Measurements from ENCODE around the gene IL10RB.
"Not testable (repeated sequence)": the region's sequence is repeated elsewhere in the genome, so short reads cannot be mapped to it uniquely, and the experiment has no call there.

The IL10RB gene

GRCh38 chr21:33317145-33317544 lies 51.0 kb downstream of the IL10RB start:
- no peak for DNase-seq
- Mint-ChIP-seq H3K27me3 (no peaks in the 10 kb centered on the region), H3K4me1 (no peaks in the 10 kb centered on the region), H3K27ac (no peak overlapping the region), H3K4me3 (no peak overlapping the region), H3K9me3 (peaks cover 0 to 6% of the 10 kb centered on the region in 2 donors)
- ATAC-seq, result no peak

DNA sequence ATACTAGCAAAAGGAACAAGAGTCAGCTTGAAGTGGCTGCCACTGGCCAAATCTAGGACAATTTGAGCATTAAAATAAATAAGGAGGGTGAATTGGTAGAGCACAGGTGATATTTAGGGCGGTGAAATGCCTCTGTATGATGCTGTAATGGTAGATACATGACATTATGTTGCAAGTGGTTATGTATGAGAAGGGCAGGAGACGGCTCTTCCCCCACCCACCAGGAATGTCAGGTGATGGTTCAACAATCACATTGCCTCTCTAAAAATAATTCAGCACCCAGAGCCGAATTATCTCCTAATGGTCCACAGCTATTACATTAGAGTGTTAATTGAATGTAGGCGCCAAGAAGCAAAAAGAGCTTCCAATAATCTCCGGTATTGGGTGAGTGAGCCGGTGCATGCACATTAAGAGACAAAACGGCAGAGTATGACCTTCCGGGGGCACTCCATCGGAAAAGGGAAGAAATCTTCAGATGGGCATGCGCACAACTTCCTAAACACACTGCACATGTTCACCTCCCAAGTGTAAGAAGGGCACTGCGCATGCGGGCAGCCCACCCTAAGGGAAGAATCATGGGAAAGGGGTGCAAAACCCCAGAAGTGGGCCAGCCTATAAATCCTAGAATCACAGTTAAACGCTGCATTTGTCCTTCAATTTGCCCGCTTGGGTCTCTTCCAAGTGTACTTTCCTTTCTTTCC lies 51.8 kb downstream of the IL10RB start:
- Mint-ChIP-seq H3K27me3 (no peaks in the 10 kb centered on the region), H3K27ac (no peak overlapping the region), H3K4me3 (no peak overlapping the region), H3K9me3 (peaks cover 0 to 6% of the 10 kb centered on the region in 2 donors), H3K4me1 (no peaks in the 10 kb centered on the region)
- ATAC-seq (no peak), DNase-seq (no peak)

- not testable (repeated sequence) for ATAC-seq, H3K4me3 Mint-ChIP-seq, H3K27ac Mint-ChIP-seq, DNase-seq, H3K9me3 Mint-ChIP-seq, H3K4me1 Mint-ChIP-seq, H3K27me3 Mint-ChIP-seq
Observed at GRCh38 chr21:33321005-33321404, 54.8 kb downstream of the IL10RB start.

DNA sequence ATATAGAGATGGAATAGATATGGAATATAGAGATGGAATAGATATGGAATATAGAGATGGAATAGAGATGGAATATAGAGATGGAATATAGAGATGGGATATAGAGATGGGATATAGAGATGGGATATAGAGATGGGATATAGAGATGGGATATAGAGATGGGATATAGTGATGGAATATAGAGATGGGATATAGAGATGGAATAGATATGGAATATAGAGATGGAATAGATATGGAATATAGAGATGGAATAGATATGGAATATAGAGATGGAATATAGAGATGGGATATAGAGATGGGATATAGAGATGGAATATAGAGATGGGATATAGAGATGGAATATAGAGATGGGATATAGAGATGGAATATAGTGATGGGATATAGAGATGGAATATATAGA lies 57.4 kb downstream of the IL10RB start:
- H3K27ac Mint-ChIP-seq, DNase-seq, H3K27me3 Mint-ChIP-seq, H3K9me3 Mint-ChIP-seq, H3K4me3 Mint-ChIP-seq, ATAC-seq: not testable (repeated sequence)
- peaks cover 16% of the 10 kb centered on the region for H3K4me1 Mint-ChIP-seq

- peak; percentile 96 for ATAC-seq
- no peak within 1 kb of the TSS for H3K4me3 Mint-ChIP-seq
Observed at GRCh38 chr21:33324291-33325221, 58.4 kb downstream of the IL10RB start, which contains the start of gene IFNAR1. Gene IFNAR1 (plus strand): TSS chr21:33324970. CDS start chr21:33325056, 86 bp downstream.

GRCh38 chr21:33325222-33326067 lies 59.3 kb downstream of the IL10RB start:
- ATAC-seq (peak; percentile 64), DNase-seq (peak in 1 of 2 donors; percentile 71)
- H3K27ac Mint-ChIP-seq, result no peak overlapping the region
- H3K27me3 Mint-ChIP-seq, result no peaks in the 10 kb centered on the region
- H3K9me3 Mint-ChIP-seq, result no peaks in the 10 kb centered on the region
- H3K4me3 Mint-ChIP-seq, result no peak overlapping the region
- peaks cover 25% of the 10 kb centered on the region for H3K4me1 Mint-ChIP-seq

More at GRCh38 chr21:33324291-33325221, 58.4 kb downstream of the IL10RB start, which contains the start of gene IFNAR1:
- Mint-ChIP-seq H3K9me3 (no peaks in the 10 kb centered on the region), H3K27me3 (no peaks in the 10 kb centered on the region), H3K27ac (no peak within 1 kb of the TSS), H3K4me1 (peaks cover 16% of the 10 kb centered on the region)
- DNase-seq, result peak; percentile 97 to 98

- Mint-ChIP-seq H3K4me3 (peak overlapping the region in 1 of 2 donors; percentile 19), H3K27ac (no peak overlapping the region), H3K9me3 (peaks cover 5% of the 10 kb centered on the region in 2 donors), H3K4me1 (peaks cover 44% of the 10 kb centered on the region), H3K27me3 (no peaks in the 10 kb centered on the region)
- DNase-seq (no peak), ATAC-seq (no peak)
Observed at GRCh38 chr21:33327326-33327725, 61.2 kb downstream of the IL10RB start.

DNA sequence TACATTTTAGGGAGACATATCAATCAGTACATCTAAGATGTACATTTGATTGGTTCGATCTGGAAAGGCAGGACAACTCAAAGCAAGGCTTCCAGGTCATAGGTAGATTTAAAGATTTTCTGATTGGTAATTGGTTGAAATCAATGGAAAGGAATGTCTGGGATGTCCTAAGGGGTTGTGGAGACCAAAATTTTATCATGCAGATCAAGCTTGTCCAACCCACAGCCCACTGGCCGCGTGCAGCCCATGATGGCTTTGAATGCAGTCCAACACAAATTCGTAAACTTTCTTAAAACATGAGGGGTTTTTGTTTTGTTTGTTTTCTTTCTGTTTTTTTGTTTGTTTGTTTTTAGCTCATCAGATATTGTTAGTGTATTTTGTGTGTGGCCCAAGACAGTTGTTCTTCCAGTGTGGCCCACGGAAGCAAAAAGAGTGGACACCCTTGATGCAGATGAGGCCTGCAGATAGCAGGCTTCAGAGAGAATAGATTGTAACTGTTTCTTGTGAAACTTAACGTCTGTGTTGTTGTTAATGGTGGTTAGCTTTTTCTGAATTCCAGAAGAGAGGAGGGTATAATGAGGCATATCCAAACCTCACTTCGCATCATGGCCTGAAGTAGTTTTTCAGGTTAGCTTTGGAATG lies 61.7 kb downstream of the IL10RB start:
- H3K27ac Mint-ChIP-seq, result peak overlapping the region in 1 of 2 donors; percentile 3
- DNase-seq, result no peak
- peak overlapping the region; percentile 17 to 19 for H3K4me3 Mint-ChIP-seq
- peaks cover 47% of the 10 kb centered on the region for H3K4me1 Mint-ChIP-seq
- H3K27me3 Mint-ChIP-seq, result no peaks in the 10 kb centered on the region
- peaks cover 10 to 11% of the 10 kb centered on the region in 2 donors for H3K9me3 Mint-ChIP-seq
- ATAC-seq, result no peak

DNA sequence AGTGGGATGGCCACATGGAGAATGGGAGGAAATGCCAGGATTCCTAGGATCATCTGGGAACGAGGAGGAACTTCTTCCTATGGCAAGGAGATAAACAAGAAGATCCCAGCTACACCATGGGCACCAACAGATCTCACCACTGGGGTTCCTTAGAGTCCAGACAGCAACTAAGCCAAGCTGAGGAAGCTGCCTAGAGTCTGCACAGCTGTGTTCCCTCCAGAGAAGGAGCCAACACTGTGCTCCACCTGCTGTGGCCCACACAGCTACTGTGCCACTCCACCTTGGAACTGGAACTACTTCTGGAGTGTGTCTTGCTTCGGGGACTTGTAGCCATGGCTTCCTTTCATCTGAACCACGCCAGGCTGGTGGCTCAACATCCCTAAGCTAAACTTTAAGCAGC lies 64.6 kb downstream of the IL10RB start:
- Mint-ChIP-seq H3K27me3 (no peaks in the 10 kb centered on the region), H3K9me3 (peaks cover 16 to 17% of the 10 kb centered on the region in 2 donors), H3K4me1 (peaks cover 65% of the 10 kb centered on the region), H3K27ac (no peak overlapping the region), H3K4me3 (no peak overlapping the region)
- DNase-seq, result no peak
- ATAC-seq, result no peak

DNA sequence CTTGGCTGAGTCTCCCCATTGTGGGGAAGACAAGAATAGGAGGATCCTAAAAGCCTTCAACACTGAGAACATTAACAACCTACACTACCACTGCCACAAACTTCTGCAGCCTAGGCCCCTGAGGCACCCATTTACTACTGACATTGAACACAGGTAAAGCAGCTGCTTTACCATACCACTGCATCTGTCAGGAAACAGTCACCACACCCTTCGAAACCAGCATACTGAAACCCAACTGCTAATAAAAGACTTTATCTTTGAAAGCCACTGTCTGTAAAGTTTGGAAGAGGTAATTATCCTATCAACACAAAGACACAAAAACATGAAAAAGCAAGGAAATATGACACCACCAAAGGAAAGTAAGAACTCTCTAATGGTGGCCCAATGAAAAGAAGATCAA lies 66.0 kb downstream of the IL10RB start:
- Mint-ChIP-seq H3K27ac (no peak overlapping the region), H3K27me3 (no peaks in the 10 kb centered on the region), H3K4me1 (peaks cover 63% of the 10 kb centered on the region), H3K9me3 (peaks cover 16 to 17% of the 10 kb centered on the region in 2 donors), H3K4me3 (no peak overlapping the region)
- peak; percentile 48 for ATAC-seq
- no peak for DNase-seq

DNA sequence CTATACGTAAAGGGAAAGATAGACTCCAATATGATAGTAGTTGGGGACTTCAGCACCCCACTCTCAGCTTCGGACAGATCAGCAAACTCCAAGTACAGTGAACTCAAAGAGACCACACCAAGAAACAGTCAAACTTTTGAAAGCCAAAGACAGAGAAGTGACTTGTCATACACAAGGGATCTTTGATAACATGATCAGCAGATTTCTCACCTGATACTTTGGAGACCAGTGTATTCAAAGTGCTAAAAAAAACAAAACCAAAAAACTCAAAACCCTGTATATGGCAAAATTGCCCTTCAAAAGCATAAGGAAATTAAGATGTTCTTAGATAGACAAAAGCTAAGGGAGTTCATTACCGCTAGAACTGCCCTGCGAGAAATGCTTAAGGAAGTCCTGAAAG lies 68.0 kb downstream of the IL10RB start:
- no peak for DNase-seq
- Mint-ChIP-seq H3K4me1 (peaks cover 49% of the 10 kb centered on the region), H3K27ac (no peak overlapping the region), H3K9me3 (peaks cover 16 to 17% of the 10 kb centered on the region in 2 donors), H3K27me3 (no peaks in the 10 kb centered on the region), H3K4me3 (no peak overlapping the region)
- ATAC-seq, result no peak

GRCh38 chr21:33334824-33335223 lies 68.7 kb downstream of the IL10RB start:
- H3K27ac Mint-ChIP-seq, result no peak overlapping the region
- DNase-seq (no peak), ATAC-seq (no peak)
- H3K4me3 Mint-ChIP-seq, result no peak overlapping the region
- no peaks in the 10 kb centered on the region for H3K27me3 Mint-ChIP-seq
- peaks cover 48% of the 10 kb centered on the region for H3K4me1 Mint-ChIP-seq
- peaks cover 16 to 17% of the 10 kb centered on the region in 2 donors for H3K9me3 Mint-ChIP-seq

- H3K4me3 Mint-ChIP-seq, result no peak overlapping the region
- H3K9me3 Mint-ChIP-seq, result no peaks in the 10 kb centered on the region
- DNase-seq (no peak), ATAC-seq (no peak)
- no peaks in the 10 kb centered on the region for H3K27me3 Mint-ChIP-seq
- H3K27ac Mint-ChIP-seq, result no peak overlapping the region
- H3K4me1 Mint-ChIP-seq, result peaks cover 13% of the 10 kb centered on the region
Observed at GRCh38 chr21:33339135-33339534, 73.0 kb downstream of the IL10RB start.

DNA sequence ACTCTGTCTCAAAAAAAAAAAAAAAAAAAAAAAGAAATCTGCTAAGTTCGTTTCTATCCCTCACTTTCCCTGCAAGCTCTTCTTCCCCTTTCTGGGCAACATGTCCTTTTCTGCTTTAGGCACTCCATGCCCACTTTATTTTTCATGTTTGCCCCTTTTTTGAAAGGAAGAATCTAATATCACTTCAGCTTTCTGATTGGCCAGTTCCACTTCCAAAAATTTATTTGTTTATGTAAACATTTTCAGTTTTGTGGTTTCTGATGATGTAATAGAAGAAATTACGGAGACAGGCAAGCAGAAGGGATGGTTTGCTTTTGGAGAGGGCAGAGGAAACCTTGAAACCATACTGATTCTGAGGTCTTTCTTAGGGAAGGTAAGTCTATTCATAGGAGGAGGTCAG lies 73.8 kb downstream of the IL10RB start:
- H3K27ac Mint-ChIP-seq, result no peak overlapping the region
- ATAC-seq (no peak), DNase-seq (no peak)
- no peak overlapping the region for H3K4me3 Mint-ChIP-seq
- peaks cover 5% of the 10 kb centered on the region for H3K4me1 Mint-ChIP-seq
- no peaks in the 10 kb centered on the region for H3K9me3 Mint-ChIP-seq
- H3K27me3 Mint-ChIP-seq, result no peaks in the 10 kb centered on the region

DNA sequence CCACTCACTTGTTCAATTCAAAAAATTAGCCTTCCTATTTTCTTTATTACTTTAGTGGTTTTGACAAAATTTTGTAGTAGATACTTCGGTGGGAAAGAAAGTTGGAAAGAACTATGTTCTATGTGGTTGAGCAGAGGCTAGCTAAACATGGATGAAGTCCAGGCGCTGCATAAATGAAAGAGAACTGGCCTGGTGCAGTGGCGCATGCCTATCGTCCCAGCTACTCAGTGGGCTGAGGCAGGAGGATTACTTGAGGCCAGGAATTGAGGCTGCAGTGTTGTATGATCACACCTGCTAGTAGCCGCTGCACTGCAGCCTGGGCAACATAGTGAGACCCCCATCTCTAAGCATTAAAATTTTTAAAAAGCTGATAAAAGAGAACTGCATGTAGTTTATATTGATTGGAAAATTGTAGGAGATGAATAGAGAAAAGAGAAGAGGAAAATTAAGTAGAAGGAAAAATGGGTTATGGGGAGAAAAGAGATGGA lies 79.6 kb downstream of the IL10RB start:
- H3K27ac Mint-ChIP-seq, result no peak overlapping the region
- no peak for ATAC-seq
- no peak overlapping the region for H3K4me3 Mint-ChIP-seq
- no peaks in the 10 kb centered on the region for H3K9me3 Mint-ChIP-seq
- no peak for DNase-seq
- no peaks in the 10 kb centered on the region for H3K27me3 Mint-ChIP-seq
- no peaks in the 10 kb centered on the region for H3K4me1 Mint-ChIP-seq

Data from stimulated activated naive CD8-positive, alpha-beta T cell treated with anti-CD3 and anti-CD28 coated beads, Interleukin-15, amount 100 ng/mL, for 72 hours (primary cell).